22Rv1 (cell line): ENCODE results near the gene HNF1B.

Experiments used
- H3K27ac ChIP-seq: fragments of 450-650 bp; 2 replicates; pipeline ENCODE4 v1.5.1; 2017
- CTCF ChIP-seq: fragments of 450-650 bp; IDR thresholded peaks from 2 replicates; pipeline ENCODE4 v1.5.1; 2017; ENCODE audit warnings: mild to moderate bottlenecking
- ZFX ChIP-seq: fragments of 450-650 bp; IDR thresholded peaks from 2 replicates; pipeline ENCODE4 v1.6.1; 2017; ENCODE audit warnings: antibody characterized with exemption, borderline replicate concordance

HNF1B gene

GRCh38 chr17:37671028-37671823 lies 73.6 kb downstream of the HNF1B start:
- H3K27ac ChIP-seq, result no peak overlapping the region
- no peak for TF ChIP-seq CTCF
- no peak for TF ChIP-seq ZFX

- TF ChIP-seq CTCF (no peak), ZFX (no peak)
- no peak overlapping the region for H3K27ac ChIP-seq
Measured at GRCh38 chr17:37667039-37667438, 77.8 kb downstream of the HNF1B start.

GRCh38 chr17:37664214-37664613 lies 80.6 kb downstream of the HNF1B start:
- no peak overlapping the region for H3K27ac ChIP-seq
- TF ChIP-seq ZFX (no peak), CTCF (no peak)

GRCh38 chr17:37662353-37662752 lies 82.5 kb downstream of the HNF1B start:
- TF ChIP-seq CTCF (no peak), ZFX (no peak)
- no peak overlapping the region for H3K27ac ChIP-seq

GRCh38 chr17:37661400-37662014 lies 83.4 kb downstream of the HNF1B start:
- TF ChIP-seq CTCF (no peak), ZFX (no peak)
- no peak overlapping the region for H3K27ac ChIP-seq

- TF ChIP-seq ZFX, result no peak
- no peak for TF ChIP-seq CTCF
- H3K27ac ChIP-seq, result no peak overlapping the region
Measured at GRCh38 chr17:37659925-37660324, 84.9 kb downstream of the HNF1B start.

- no peak overlapping the region for H3K27ac ChIP-seq
- TF ChIP-seq CTCF (no peak), ZFX (no peak)
Measured at GRCh38 chr17:37657202-37657601, 87.7 kb downstream of the HNF1B start.
